GM19397 (cell line): ENCODE results near the gene SCN9A.
A peak's percentile ranks its signal among the peaks of the same experiment; 100 is the strongest.

Experiments
- ATAC-seq: cut with Tn5 transposase; IDR thresholded peaks from one replicate; pipeline ENCODE4 v1.9.1; 2021; ENCODE audit warnings: mild to moderate bottlenecking, moderate library complexity; ENCODE audit not compliant: unreplicated experiment

Gene SCN9A

GRCh38 chr2:166184789-166185188 lies 191.0 kb downstream of the SCN9A start:
- no peak for ATAC-seq

GRCh38 chr2:166181813-166182154 lies 194.0 kb downstream of the SCN9A start:
- ATAC-seq: no peak

- peak; percentile 95 for ATAC-seq
Observed at GRCh38 chr2:166180951-166181812, 194.6 kb downstream of the SCN9A start.

DNA sequence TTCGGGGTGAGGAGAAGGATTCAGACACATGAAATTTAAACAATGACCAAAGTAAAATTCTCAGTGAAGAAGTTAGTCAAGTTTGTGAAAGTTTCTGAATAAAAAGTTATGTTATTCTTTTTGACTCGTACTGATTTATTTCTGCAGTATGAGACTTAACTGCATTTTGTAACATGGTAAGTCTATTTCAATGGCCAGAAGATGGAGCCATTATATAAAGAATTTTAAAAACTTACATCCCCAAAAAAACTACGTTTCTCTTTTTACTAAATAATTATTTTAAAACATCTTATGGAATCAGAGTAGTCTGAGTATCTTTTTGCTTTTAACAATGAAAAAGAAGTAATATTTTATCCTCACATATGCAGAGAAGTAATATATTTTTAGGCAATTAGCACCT lies 196.5 kb downstream of the SCN9A start:
- ATAC-seq: no peak

- ATAC-seq: no peak
Observed at GRCh38 chr2:166173263-166173662, 202.5 kb downstream of the SCN9A start.

DNA sequence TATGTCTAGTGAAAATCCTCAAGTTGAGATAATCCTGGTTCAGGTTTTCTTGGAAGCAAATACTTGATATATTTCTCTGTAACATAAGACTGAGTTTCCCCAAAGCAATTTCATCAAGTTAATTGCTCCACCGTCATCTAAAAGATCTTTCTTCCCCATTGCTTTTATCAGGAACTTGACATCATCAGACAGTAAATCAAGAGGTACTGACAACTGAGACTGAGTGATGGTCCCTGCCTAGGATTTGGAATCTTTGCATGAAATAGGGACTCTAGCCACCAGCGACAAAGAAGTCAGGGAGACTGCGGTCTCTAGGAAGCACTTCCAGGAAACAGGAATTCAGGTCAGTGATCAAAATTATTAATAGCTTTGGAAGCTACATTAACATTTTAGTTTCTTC lies 204.5 kb downstream of the SCN9A start:
- ATAC-seq: no peak

DNA sequence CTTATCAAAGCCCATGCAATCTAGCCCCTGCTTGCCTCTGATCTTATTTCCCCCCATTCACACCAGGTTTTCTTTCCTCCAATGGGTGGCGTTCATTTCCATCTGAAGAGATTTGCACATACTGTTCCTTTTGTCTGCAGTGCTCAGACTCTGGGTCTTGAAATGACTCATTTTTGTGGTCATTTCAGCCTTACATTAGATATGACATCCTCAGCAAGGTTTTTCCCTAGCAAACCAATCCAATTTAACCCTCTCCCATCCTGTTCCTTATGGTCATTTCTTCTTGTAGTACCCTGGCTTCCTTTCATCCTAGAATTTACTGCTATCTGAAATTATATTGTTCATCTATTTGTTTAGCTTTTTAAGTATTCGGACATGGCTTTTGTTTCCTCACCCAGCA lies 205.4 kb downstream of the SCN9A start:
- ATAC-seq: no peak

GRCh38 chr2:166167449-166167848 lies 208.3 kb downstream of the SCN9A start:
- no peak for ATAC-seq

GRCh38 chr2:166163775-166164174 lies 212.0 kb downstream of the SCN9A start:
- no peak for ATAC-seq

DNA sequence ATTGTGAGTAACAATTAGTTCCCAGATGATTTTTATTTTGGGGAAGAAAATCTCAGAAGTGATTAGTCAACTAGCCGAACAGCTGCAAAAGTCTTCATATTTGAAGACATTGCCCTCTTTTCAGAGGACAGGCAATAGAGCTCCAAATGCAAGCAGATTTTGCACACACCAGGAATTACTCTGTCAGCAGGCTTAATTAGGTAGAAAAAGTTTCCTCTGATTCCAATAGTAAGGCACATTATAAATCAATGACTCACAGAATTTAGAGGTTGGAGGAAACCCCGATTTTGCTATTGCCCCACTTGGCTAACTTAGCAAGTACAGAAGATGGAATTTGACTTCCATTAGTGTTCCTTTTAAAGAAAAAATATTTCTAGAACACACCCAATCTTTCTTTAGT lies 217.2 kb downstream of the SCN9A start:
- ATAC-seq: no peak

DNA sequence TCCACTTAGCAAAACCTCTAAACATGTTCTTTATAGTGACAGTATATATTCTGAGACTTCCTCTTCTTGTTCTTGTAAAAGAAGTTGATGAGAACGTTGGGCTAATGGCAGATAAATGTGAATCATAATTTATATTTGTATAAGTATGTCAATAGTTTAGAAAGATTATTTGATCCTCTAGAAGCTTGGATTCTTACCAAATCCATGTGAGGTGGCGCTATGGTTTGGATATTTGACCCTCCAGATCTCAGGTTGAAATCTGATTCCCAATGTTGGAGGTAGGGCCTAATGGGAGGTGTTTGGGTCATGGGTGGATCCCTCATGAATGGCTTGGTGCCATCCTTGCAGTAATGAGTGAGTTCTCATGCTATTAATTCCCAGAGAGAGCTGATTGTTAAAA lies 218.2 kb downstream of the SCN9A start:
- no peak for ATAC-seq

- ATAC-seq: no peak
Observed at GRCh38 chr2:166156985-166157490, 218.7 kb downstream of the SCN9A start.

DNA sequence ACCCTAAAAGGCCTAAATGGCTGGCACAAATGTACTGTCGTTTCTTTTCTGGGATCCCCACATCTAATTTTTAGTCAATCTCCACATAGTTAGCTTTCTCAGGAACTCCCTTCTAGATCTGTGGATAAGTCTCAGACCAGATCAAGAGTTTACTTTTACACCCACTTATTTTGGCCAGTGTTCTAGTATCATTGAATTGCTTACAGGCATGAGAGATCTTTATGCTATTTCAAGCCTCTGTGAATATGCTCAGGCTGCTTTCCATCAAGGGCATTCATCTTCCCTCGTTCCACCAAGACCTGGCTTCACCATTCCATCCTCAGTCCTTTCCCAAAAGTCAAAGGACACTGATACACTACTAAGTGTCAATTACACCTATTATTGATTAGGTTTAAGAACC lies 220.2 kb downstream of the SCN9A start:
- ATAC-seq: no peak

DNA sequence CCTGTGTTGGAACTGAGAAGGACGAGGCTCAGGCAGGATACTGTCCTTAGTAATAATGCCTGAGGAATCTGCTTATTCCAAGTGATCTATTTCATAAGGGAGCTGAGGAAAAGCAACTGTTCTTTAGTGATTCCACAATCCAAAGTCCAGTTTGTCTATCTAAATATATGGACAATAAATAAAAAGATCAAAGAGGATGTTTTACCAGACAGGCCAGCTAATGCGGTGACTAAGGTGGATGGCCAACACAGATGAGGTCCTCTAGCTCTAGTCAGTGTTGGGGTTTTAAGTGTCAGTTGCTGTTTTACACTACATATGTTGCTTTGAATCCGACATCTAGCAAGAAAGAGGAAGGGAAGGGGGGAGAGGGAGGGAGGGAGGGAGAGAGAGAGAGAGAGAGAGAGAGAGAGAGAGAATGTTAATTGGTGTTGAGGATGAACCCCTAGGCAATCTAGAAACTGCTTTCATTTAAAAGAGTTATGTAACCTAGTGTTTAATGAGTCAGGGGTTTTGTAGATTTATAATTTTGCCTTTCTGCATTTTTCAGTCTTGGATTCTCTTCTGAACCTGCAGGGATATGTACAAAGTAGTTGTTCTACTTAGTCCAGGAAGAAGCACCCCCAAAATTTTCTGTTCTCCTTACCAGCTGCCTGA lies 220.9 kb downstream of the SCN9A start:
- ATAC-seq: no peak

DNA sequence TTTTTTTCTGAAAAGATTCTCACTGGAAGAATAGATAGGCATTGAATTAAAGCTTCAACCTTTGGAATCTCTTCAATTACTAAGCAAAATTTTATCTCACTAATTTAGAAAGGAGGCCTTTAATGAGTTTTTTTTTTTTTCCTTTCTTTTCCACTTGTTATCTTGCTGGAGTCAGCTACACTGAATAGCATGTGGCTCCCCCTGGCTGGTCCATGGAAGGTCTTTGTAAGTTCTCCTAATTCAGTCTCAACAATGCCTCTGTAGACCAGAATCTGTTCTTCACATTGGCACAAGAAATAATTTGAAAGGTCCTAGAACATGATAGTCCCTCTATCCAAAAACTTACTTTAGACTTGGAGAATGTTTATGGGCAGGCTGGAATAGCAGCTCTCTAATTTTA lies 223.7 kb downstream of the SCN9A start:
- no peak for ATAC-seq

- no peak for ATAC-seq
Observed at GRCh38 chr2:166148500-166149400, 227.0 kb downstream of the SCN9A start.

DNA sequence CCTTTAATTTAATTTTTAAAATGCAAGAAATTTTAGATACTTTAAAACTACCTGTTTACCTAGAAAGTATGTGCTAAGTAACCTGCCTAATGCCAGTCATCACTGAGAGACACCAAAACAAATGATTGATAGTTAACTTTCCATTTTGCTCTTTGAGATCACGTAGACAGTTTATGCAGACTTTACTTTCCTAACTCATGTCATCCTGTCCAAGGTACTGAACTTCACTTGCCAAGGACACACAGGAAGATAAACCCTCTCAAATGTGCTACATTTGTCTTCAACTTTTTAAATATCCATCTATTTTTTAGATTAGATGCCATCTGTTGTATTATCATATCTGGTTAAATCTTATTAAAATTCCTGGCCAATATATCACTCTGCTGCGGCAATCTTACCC lies 227.9 kb downstream of the SCN9A start:
- ATAC-seq: no peak
